Measurements from ENCODE around the gene PTDSS2.

GRCh38 chr11:441418-442274 is 8.4 kb upstream of the PTDSS2 start, which contains the start of gene ANO9:
- TF ChIP-seq CTCF (conservative IDR thresholded peaks at IDR 0.05; ENCODE audit: low read depth, low read length), result no peak
- TF ChIP-seq EZH2 (IDR thresholded peaks at IDR 0.05; ENCODE audit: borderline replicate concordance, low read depth, low read length, poor library complexity, severe bottlenecking), result no peak

Data from A673 (cell line).